Measurements from ENCODE around the gene CEP20. TPM values are rescaled to one million over a fixed set of nuclear protein-coding genes. Genes with fewer than 3 reads are reported as not detected.
"Not testable (repeated sequence)": the region's sequence is repeated elsewhere in the genome, so short reads cannot be mapped to it uniquely, and the experiment has no call there.

The CEP20 gene
- total and polyA plus RNA-seq, 4 experiments from 2014 or later: 22.3 to 42.0 (median 29.1) TPM

DNA sequence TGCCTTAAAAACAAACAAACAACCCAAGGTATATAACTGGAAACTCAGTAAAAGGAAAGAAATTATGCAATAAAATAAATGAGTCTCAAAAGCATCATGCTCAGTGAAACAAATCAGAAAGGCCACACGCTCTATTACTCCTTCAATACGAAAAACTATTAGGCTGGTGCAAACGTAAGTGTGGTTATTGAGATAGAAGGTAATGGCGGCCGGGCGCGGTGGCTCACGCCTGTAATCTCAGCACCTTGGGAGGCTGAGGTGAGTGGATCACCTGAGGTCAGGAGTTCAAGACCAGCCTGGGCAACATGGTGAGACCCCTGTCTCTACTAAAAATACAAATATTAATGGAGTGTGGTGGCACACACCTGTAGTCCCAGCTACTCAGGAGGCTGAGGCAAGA lies 49.2 kb downstream of the CEP20 start:
- H3K9me3 ChIP-seq (ENCODE audit: control insufficient read depth in 1 of 2, low read length in 2 of 2); H3K27ac ChIP-seq (ENCODE audit: low read depth, low read length); H3K36me3 Mint-ChIP-seq; H3K27me3 ChIP-seq (ENCODE audit: insufficient read depth, low read length); H3K4me3 ChIP-seq (ENCODE audit: low read length in 2 of 2); H3K36me3 ChIP-seq (ENCODE audit: insufficient read depth, low read length); H3K4me1 ChIP-seq (ENCODE audit: insufficient read depth, low read length); CTCF ChIA-PET (ENCODE audit: partially characterized antibody); POLR2A ChIA-PET (ENCODE audit: partially characterized antibody); H3K4me1 Mint-ChIP-seq; intact Hi-C loops (cut with micrococcal nuclease); H3K4me3 Mint-ChIP-seq; H3K27me3 Mint-ChIP-seq; H3K9me3 Mint-ChIP-seq; H3K27ac Mint-ChIP-seq; DNase-seq: not testable (repeated sequence)

DNA sequence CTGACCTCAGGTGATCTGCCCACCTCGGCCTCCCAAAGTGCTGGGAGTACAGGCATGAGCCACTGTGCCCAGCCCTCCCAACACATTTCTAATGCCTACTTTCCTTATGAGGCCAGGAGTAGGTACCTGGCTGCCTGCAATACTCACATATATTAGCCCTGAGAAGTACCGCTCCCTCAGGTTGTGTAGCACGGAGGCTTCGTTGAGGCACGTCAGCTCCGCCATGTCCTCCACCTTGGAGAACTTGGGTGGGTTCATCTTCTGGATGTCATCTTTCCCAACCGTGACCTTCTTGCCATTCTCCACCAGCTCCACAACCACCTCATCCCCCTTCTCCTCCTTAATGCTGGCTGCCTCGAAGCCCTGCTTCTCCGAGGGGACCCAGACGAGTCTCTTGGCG lies 50.6 kb downstream of the CEP20 start:
- H3K27ac ChIP-seq (ENCODE audit: low read depth, low read length): no peak overlapping the region
- DNase-seq: no peak
- Mint-ChIP-seq H3K27ac (no peak overlapping the region), H3K36me3 (no peaks in the 10 kb centered on the region), H3K9me3 (no peaks in the 10 kb centered on the region), H3K4me3 (peak overlapping the region in 1 of 8 donors; percentile 46), H3K4me1 (peaks cover 0 to 2% (median 0%) of the 10 kb centered on the region in 4 donors), H3K27me3 (peaks cover 0 to 1% of the 10 kb centered on the region in 2 donors)
- H3K9me3 ChIP-seq (ENCODE audit: control insufficient read depth in 1 of 2, low read length in 2 of 2): no peaks in the 10 kb centered on the region
- intact Hi-C loops (cut with micrococcal nuclease): no loop called here
- no peaks in the 10 kb centered on the region for H3K36me3 ChIP-seq (ENCODE audit: insufficient read depth, low read length)
- no peaks in the 10 kb centered on the region for H3K4me1 ChIP-seq (ENCODE audit: insufficient read depth, low read length)
- H3K4me3 ChIP-seq (ENCODE audit: low read length in 2 of 2): no peak overlapping the region
- POLR2A ChIA-PET (ENCODE audit: partially characterized antibody): no interaction called here
- H3K27me3 ChIP-seq (ENCODE audit: insufficient read depth, low read length): no peaks in the 10 kb centered on the region
- CTCF ChIA-PET (ENCODE audit: partially characterized antibody): no interaction called here

DNA sequence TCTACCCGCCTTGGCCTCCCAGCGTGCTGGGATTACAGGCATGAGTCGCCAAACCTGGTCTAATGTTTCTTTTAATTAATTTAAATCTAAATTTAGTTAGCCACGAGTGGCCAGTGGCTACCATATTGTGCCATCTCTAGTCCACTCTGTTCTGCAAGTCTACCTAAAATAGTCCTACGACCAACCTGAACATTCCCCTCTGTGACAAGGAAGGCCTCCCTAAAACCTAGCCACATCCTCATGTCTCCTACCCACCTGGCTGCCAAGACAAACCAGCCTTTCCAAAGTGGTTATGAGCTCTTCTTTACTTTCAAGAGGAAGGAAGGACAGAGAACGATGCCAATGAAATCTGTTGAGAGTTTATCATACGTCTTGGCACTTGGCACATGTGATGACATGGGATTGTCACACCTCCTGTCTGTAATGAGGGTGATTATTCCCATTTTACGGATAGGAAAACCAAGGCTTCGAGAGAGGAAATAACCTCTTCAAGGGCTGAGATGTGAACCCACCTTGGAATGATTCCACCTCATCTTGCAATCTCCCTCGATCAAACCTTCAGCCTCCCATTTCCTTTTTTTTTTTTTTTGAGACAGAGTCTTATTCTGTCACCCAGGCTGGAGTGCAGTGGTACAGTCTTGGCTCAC lies 51.3 kb downstream of the CEP20 start:
- H3K27ac Mint-ChIP-seq: no peak overlapping the region
- no peak for DNase-seq
- CTCF ChIA-PET (ENCODE audit: partially characterized antibody): interaction anchor here (1.1 kb wide), 1 partner anchor 15 kb away, joined by 3 read pairs; no protein-coding TSS in a partner anchor
- peaks cover 0 to 2% (median 0%) of the 10 kb centered on the region in 4 donors for H3K4me1 Mint-ChIP-seq
- H3K36me3 ChIP-seq (ENCODE audit: insufficient read depth, low read length): no peaks in the 10 kb centered on the region
- no peaks in the 10 kb centered on the region for H3K27me3 ChIP-seq (ENCODE audit: insufficient read depth, low read length)
- intact Hi-C loops (cut with micrococcal nuclease): no loop called here
- no peaks in the 10 kb centered on the region for H3K9me3 Mint-ChIP-seq
- no peaks in the 10 kb centered on the region for H3K4me1 ChIP-seq (ENCODE audit: insufficient read depth, low read length)
- peaks cover 0 to 1% of the 10 kb centered on the region in 2 donors for H3K27me3 Mint-ChIP-seq
- H3K4me3 ChIP-seq (ENCODE audit: low read length in 2 of 2): no peak overlapping the region
- H3K4me3 Mint-ChIP-seq: no peak overlapping the region
- no peaks in the 10 kb centered on the region for H3K36me3 Mint-ChIP-seq
- no peaks in the 10 kb centered on the region for H3K9me3 ChIP-seq (ENCODE audit: control insufficient read depth in 1 of 2, low read length in 2 of 2)
- no peak overlapping the region for H3K27ac ChIP-seq (ENCODE audit: low read depth, low read length)
- POLR2A ChIA-PET (ENCODE audit: partially characterized antibody): no interaction called here

DNA sequence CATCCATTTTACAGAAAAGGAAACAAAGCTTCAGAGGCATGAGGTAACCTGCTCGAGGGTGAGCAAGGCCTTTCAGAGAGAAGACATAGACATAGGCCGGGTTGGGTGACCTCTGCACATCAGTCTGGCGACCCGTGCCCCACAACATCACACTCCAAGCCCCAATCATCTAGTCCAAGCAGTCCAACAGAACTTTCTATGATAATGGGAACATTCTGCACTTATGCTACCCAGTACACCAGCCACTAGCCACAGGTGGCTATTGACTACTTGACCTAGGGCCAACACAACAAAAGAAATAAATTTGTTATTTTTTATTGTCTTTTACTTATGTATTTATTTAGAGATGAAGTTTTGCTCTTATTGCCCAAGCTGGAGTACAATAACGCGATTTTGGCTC lies 52.3 kb downstream of the CEP20 start:
- Histone ChIP-seq H3K27me3 (ENCODE audit: insufficient read depth, low read length) (no peaks in the 10 kb centered on the region), H3K4me3 (ENCODE audit: low read length in 2 of 2) (no peak overlapping the region), H3K9me3 (ENCODE audit: control insufficient read depth in 1 of 2, low read length in 2 of 2) (no peaks in the 10 kb centered on the region), H3K36me3 (ENCODE audit: insufficient read depth, low read length) (no peaks in the 10 kb centered on the region), H3K27ac (ENCODE audit: low read depth, low read length) (no peak overlapping the region), H3K4me1 (ENCODE audit: insufficient read depth, low read length) (no peaks in the 10 kb centered on the region)
- Mint-ChIP-seq H3K9me3 (no peaks in the 10 kb centered on the region), H3K4me3 (no peak overlapping the region), H3K36me3 (no peaks in the 10 kb centered on the region), H3K27me3 (peaks cover 0 to 1% of the 10 kb centered on the region in 2 donors), H3K27ac (no peak overlapping the region), H3K4me1 (peaks cover 0 to 2% (median 0%) of the 10 kb centered on the region in 4 donors)
- intact Hi-C loops (cut with micrococcal nuclease): no loop called here
- CTCF ChIA-PET (ENCODE audit: partially characterized antibody): interaction anchor here (1.1 kb wide), 1 partner anchor 14 kb away, joined by 3 read pairs; no protein-coding TSS in a partner anchor
- POLR2A ChIA-PET (ENCODE audit: partially characterized antibody): no interaction called here
- DNase-seq: no peak

DNA sequence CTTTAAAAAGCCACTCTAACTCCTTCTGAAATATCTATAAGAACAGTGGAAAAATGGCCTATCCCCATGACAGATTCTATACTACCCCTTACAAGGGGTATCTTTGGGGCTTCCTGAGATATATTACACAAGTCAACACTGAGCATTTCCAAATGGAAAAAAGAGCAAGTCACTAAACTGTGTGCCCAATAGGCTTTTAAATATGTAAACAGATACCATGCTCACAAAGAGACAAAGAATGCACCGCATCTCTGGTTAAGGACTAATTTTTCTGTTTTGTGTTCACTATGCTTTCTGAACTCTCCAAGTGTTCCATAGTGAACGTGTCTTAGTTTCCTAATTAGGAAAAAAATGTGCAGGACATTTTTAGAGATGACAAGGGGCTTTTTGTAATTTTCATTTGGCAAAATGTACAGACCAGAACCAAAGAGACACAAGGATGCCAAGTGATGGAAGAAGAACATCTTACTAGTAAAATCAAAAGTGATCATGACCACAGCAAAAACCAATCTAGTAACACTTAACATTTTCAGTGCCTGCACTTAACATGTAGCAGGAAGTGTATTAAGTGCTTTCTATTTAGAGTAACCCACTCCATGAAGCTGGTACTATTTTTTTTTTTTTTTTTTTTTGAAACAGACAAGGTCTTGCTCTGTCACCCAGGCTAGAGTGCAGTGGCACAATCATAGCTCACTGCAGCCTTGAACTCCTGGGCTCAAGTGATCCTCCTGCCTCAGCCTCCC lies 53.1 kb downstream of the CEP20 start:
- CTCF ChIA-PET (ENCODE audit: partially characterized antibody): no interaction called here
- Histone ChIP-seq H3K9me3 (ENCODE audit: control insufficient read depth in 1 of 2, low read length in 2 of 2) (no peaks in the 10 kb centered on the region), H3K36me3 (ENCODE audit: insufficient read depth, low read length) (no peaks in the 10 kb centered on the region), H3K27ac (ENCODE audit: low read depth, low read length) (no peak overlapping the region), H3K4me3 (ENCODE audit: low read length in 2 of 2) (no peak overlapping the region), H3K27me3 (ENCODE audit: insufficient read depth, low read length) (no peaks in the 10 kb centered on the region), H3K4me1 (ENCODE audit: insufficient read depth, low read length) (no peaks in the 10 kb centered on the region)
- H3K4me1 Mint-ChIP-seq: peaks cover 0 to 2% (median 0%) of the 10 kb centered on the region in 4 donors
- H3K9me3 Mint-ChIP-seq: no peaks in the 10 kb centered on the region
- H3K27ac Mint-ChIP-seq: peak overlapping the region in 1 of 7 donors; percentile 78
- intact Hi-C loops (cut with micrococcal nuclease): no loop called here
- POLR2A ChIA-PET (ENCODE audit: partially characterized antibody): no interaction called here
- DNase-seq: no peak
- no peak overlapping the region for H3K4me3 Mint-ChIP-seq
- peaks cover 0 to 1% of the 10 kb centered on the region in 2 donors for H3K27me3 Mint-ChIP-seq
- H3K36me3 Mint-ChIP-seq: no peaks in the 10 kb centered on the region

DNA sequence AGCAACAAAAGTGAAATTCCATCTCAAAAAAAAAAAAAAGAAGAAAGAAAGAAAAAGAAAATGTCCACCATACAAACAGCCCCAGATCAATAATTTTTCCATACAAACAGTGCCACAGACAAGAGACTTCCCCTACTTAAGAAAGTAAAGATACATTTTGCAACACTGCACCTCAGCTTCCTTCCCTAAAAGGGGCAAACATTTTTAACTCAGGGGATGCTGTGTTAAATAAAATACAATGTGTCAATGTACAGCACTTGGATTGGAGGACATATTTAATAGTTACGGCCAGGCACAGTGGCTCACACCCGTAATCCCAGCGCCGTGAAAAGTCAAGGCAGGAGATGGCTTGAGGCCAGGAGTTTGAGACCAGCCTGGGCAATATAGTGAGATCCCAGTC lies 53.9 kb downstream of the CEP20 start:
- Mint-ChIP-seq H3K27ac (no peak overlapping the region), H3K4me1 (peaks cover 0 to 2% (median 0%) of the 10 kb centered on the region in 4 donors), H3K27me3 (peaks cover 0 to 1% of the 10 kb centered on the region in 2 donors), H3K9me3 (no peaks in the 10 kb centered on the region), H3K4me3 (no peak overlapping the region), H3K36me3 (no peaks in the 10 kb centered on the region)
- ChIA-PET POLR2A (ENCODE audit: partially characterized antibody) (no interaction called here), CTCF (ENCODE audit: partially characterized antibody) (interaction anchor here (1.3 kb wide), 1 partner anchor 8 kb away, joined by 3 read pairs; no protein-coding TSS in a partner anchor)
- Histone ChIP-seq H3K36me3 (ENCODE audit: insufficient read depth, low read length) (no peaks in the 10 kb centered on the region), H3K9me3 (ENCODE audit: control insufficient read depth in 1 of 2, low read length in 2 of 2) (no peaks in the 10 kb centered on the region), H3K4me1 (ENCODE audit: insufficient read depth, low read length) (no peaks in the 10 kb centered on the region), H3K27ac (ENCODE audit: low read depth, low read length) (no peak overlapping the region), H3K4me3 (ENCODE audit: low read length in 2 of 2) (no peak overlapping the region), H3K27me3 (ENCODE audit: insufficient read depth, low read length) (no peaks in the 10 kb centered on the region)
- DNase-seq: no peak
- intact Hi-C loops (cut with micrococcal nuclease): no loop called here

DNA sequence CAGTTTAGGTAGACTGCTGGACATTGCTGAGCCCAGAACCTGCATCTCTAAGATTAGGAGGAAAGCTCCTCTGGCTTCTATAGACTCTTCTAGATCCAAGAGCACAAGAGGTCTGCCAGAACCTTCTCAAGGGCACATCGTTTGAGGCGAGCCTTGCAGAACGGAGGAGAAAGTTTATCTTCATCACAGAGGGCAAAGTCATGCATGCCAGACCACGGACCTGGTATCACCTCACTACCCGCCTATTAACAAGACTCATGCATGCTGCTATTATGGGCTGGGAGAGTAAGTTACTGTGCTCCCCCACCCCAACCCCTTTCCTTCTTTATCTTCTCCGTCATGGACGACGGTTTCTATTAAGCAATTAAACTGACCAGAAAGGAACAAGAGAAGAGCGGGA lies 54.9 kb downstream of the CEP20 start:
- H3K27ac Mint-ChIP-seq: no peak overlapping the region
- no peaks in the 10 kb centered on the region for H3K36me3 Mint-ChIP-seq
- no peaks in the 10 kb centered on the region for H3K27me3 ChIP-seq (ENCODE audit: insufficient read depth, low read length)
- no peaks in the 10 kb centered on the region for H3K9me3 Mint-ChIP-seq
- H3K27ac ChIP-seq (ENCODE audit: low read depth, low read length): no peak overlapping the region
- H3K4me3 Mint-ChIP-seq: no peak overlapping the region
- no peaks in the 10 kb centered on the region for H3K4me1 ChIP-seq (ENCODE audit: insufficient read depth, low read length)
- POLR2A ChIA-PET (ENCODE audit: partially characterized antibody): no interaction called here
- CTCF ChIA-PET (ENCODE audit: partially characterized antibody): interaction anchor here (1.3 kb wide), 1 partner anchor 9 kb away, joined by 3 read pairs; no protein-coding TSS in a partner anchor
- no peak overlapping the region for H3K4me3 ChIP-seq (ENCODE audit: low read length in 2 of 2)
- no peaks in the 10 kb centered on the region for H3K9me3 ChIP-seq (ENCODE audit: control insufficient read depth in 1 of 2, low read length in 2 of 2)
- no peak for DNase-seq
- peaks cover 0 to 2% (median 0%) of the 10 kb centered on the region in 4 donors for H3K4me1 Mint-ChIP-seq
- intact Hi-C loops (cut with micrococcal nuclease): no loop called here
- peaks cover 0 to 1% of the 10 kb centered on the region in 2 donors for H3K27me3 Mint-ChIP-seq
- H3K36me3 ChIP-seq (ENCODE audit: insufficient read depth, low read length): no peaks in the 10 kb centered on the region

Measured in CD4-positive, alpha-beta memory T cell (primary cell).